H4 (cell line): Measurements from ENCODE around the gene NCKAP1. TPM values are rescaled to one million over a fixed set of nuclear protein-coding genes. Genes with fewer than 3 reads are reported as not detected.
"Not testable (repeated sequence)": the region's sequence is repeated elsewhere in the genome, so short reads cannot be mapped to it uniquely, and the experiment has no call there.

ENCODE experiments used
- DNase-seq: peaks from one replicate; pipeline ENCODE4 v3.0.0-alpha.2; 2015; ENCODE audit warnings: low spot score
- total RNA-seq: library from RNA; depleted of rRNA; stranded (reverse); fragments of >200 nt; shearing (Covaris generic); gene quantifications from 2 replicates; pipeline ENCODE4 v1.2.3, GENCODE V29; 2014

NCKAP1 gene
- total RNA-seq, 1 experiment from 2014 or later: 110 TPM

GRCh38 chr2:182907081-182907830 lies 131.0 kb downstream of the NCKAP1 start:
- DNase-seq: no peak

GRCh38 chr2:182906454-182906853 lies 131.8 kb downstream of the NCKAP1 start:
- no peak for DNase-seq

GRCh38 chr2:182904844-182905243 lies 133.4 kb downstream of the NCKAP1 start:
- no peak for DNase-seq

- DNase-seq: no peak
Measured at GRCh38 chr2:182903566-182903965, 134.7 kb downstream of the NCKAP1 start.

- no peak for DNase-seq
Measured at GRCh38 chr2:182901748-182902147, 136.5 kb downstream of the NCKAP1 start.

GRCh38 chr2:182898718-182899117 lies 139.5 kb downstream of the NCKAP1 start:
- DNase-seq: no peak

GRCh38 chr2:182897137-182897536 lies 141.1 kb downstream of the NCKAP1 start:
- DNase-seq: no peak

GRCh38 chr2:182895798-182896197 lies 142.5 kb downstream of the NCKAP1 start:
- no peak for DNase-seq

- DNase-seq: no peak
Measured at GRCh38 chr2:182895169-182895568, 143.1 kb downstream of the NCKAP1 start.

- no peak for DNase-seq
Measured at GRCh38 chr2:182894174-182894573, 144.1 kb downstream of the NCKAP1 start.

- no peak for DNase-seq
Measured at GRCh38 chr2:182893666-182894065, 144.6 kb downstream of the NCKAP1 start.

- not testable (repeated sequence) for DNase-seq
Measured at GRCh38 chr2:182893035-182893434, 145.2 kb downstream of the NCKAP1 start.

GRCh38 chr2:182891611-182892010 lies 146.6 kb downstream of the NCKAP1 start:
- no peak for DNase-seq

- no peak for DNase-seq
Measured at GRCh38 chr2:182890773-182891378, 147.4 kb downstream of the NCKAP1 start.

- DNase-seq: no peak
Measured at GRCh38 chr2:182890305-182890704, 148.0 kb downstream of the NCKAP1 start.

GRCh38 chr2:182887753-182888415 lies 150.4 kb downstream of the NCKAP1 start:
- DNase-seq: no peak

GRCh38 chr2:182887093-182887492 lies 151.2 kb downstream of the NCKAP1 start:
- DNase-seq: no peak

GRCh38 chr2:182885771-182886170 lies 152.5 kb downstream of the NCKAP1 start:
- DNase-seq: no peak

GRCh38 chr2:182883451-182883850 lies 154.8 kb downstream of the NCKAP1 start:
- peak; percentile 76 for DNase-seq

GRCh38 chr2:182880100-182880499 lies 158.2 kb downstream of the NCKAP1 start:
- DNase-seq: not testable (repeated sequence)

GRCh38 chr2:182876653-182877052 lies 161.6 kb downstream of the NCKAP1 start:
- DNase-seq: not testable (repeated sequence)

- DNase-seq: no peak
Measured at GRCh38 chr2:182870227-182870626, 168.0 kb downstream of the NCKAP1 start.
